ENCODE data around the gene LVRN.

The LVRN gene

GRCh38 chr5:115940080-115940810 is 22.0 kb upstream of the LVRN start:
- Mint-ChIP-seq H3K36me3 (ENCODE audit: insufficient read depth) (no peaks in the 10 kb centered on the region), H3K27me3 (no peaks in the 10 kb centered on the region), H3K4me3 (no peak overlapping the region), H3K4me1 (no peaks in the 10 kb centered on the region), H3K27ac (ENCODE audit: low read depth) (no peak overlapping the region), H3K9me3 (no peaks in the 10 kb centered on the region)
- ATAC-seq (replicated peaks; ENCODE audit: extremely low read depth, poor library complexity, severe bottlenecking) (no peak), DNase-seq (ENCODE audit: low spot score in 2 of 2) (no peak)

- Mint-ChIP-seq H3K27ac (ENCODE audit: low read depth) (no peak overlapping the region), H3K4me1 (no peaks in the 10 kb centered on the region), H3K36me3 (ENCODE audit: insufficient read depth) (no peaks in the 10 kb centered on the region), H3K4me3 (no peak overlapping the region), H3K9me3 (no peaks in the 10 kb centered on the region), H3K27me3 (no peaks in the 10 kb centered on the region)
- DNase-seq (ENCODE audit: low spot score in 2 of 2) (no peak), ATAC-seq (replicated peaks; ENCODE audit: extremely low read depth, poor library complexity, severe bottlenecking) (no peak)
Measured at GRCh38 chr5:115941051-115941675, 21.1 kb upstream of the LVRN start.

- no peak for ATAC-seq (replicated peaks; ENCODE audit: extremely low read depth, poor library complexity, severe bottlenecking)
- no peak overlapping the region for H3K4me3 Mint-ChIP-seq
Measured at GRCh38 chr5:115944501-115944900, 17.8 kb upstream of the LVRN start.

GRCh38 chr5:115946655-115947054 is 15.6 kb upstream of the LVRN start:
- no peak overlapping the region for H3K27ac Mint-ChIP-seq (ENCODE audit: low read depth)
- DNase-seq (ENCODE audit: low spot score in 2 of 2) = no peak
- no peaks in the 10 kb centered on the region for H3K4me1 Mint-ChIP-seq
- H3K27me3 Mint-ChIP-seq = no peaks in the 10 kb centered on the region
- H3K4me3 Mint-ChIP-seq = no peak overlapping the region
- ATAC-seq (replicated peaks; ENCODE audit: extremely low read depth, poor library complexity, severe bottlenecking) = no peak
- no peaks in the 10 kb centered on the region for H3K9me3 Mint-ChIP-seq
- no peaks in the 10 kb centered on the region for H3K36me3 Mint-ChIP-seq (ENCODE audit: insufficient read depth)

More at GRCh38 chr5:115944501-115944900, 17.8 kb upstream of the LVRN start:
- H3K4me1 Mint-ChIP-seq = no peaks in the 10 kb centered on the region
- H3K27ac Mint-ChIP-seq (ENCODE audit: low read depth) = no peak overlapping the region
- H3K27me3 Mint-ChIP-seq = no peaks in the 10 kb centered on the region
- DNase-seq (ENCODE audit: low spot score in 2 of 2) = no peak
- H3K36me3 Mint-ChIP-seq (ENCODE audit: insufficient read depth) = no peaks in the 10 kb centered on the region
- no peaks in the 10 kb centered on the region for H3K9me3 Mint-ChIP-seq

- DNase-seq (ENCODE audit: low spot score in 2 of 2) (no peak), ATAC-seq (replicated peaks; ENCODE audit: extremely low read depth, poor library complexity, severe bottlenecking) (no peak)
- no peak overlapping the region for H3K4me3 Mint-ChIP-seq
- no peaks in the 10 kb centered on the region for H3K4me1 Mint-ChIP-seq
- no peaks in the 10 kb centered on the region for H3K9me3 Mint-ChIP-seq
- H3K27me3 Mint-ChIP-seq = peaks cover 5% of the 10 kb centered on the region
- H3K36me3 Mint-ChIP-seq (ENCODE audit: insufficient read depth) = no peaks in the 10 kb centered on the region
- no peak overlapping the region for H3K27ac Mint-ChIP-seq (ENCODE audit: low read depth)
Measured at GRCh38 chr5:115947260-115947659, 15.0 kb upstream of the LVRN start.

GRCh38 chr5:115948091-115948534 is 14.2 kb upstream of the LVRN start:
- Mint-ChIP-seq H3K4me3 (no peak overlapping the region), H3K4me1 (no peaks in the 10 kb centered on the region), H3K9me3 (no peaks in the 10 kb centered on the region), H3K36me3 (ENCODE audit: insufficient read depth) (no peaks in the 10 kb centered on the region), H3K27ac (ENCODE audit: low read depth) (no peak overlapping the region), H3K27me3 (peaks cover 11% of the 10 kb centered on the region)
- ATAC-seq (replicated peaks; ENCODE audit: extremely low read depth, poor library complexity, severe bottlenecking) (no peak), DNase-seq (ENCODE audit: low spot score in 2 of 2) (no peak)

GRCh38 chr5:115949096-115949495 is 13.2 kb upstream of the LVRN start:
- DNase-seq (ENCODE audit: low spot score in 2 of 2) (no peak), ATAC-seq (replicated peaks; ENCODE audit: extremely low read depth, poor library complexity, severe bottlenecking) (no peak)
- H3K4me3 Mint-ChIP-seq = no peak overlapping the region
- H3K9me3 Mint-ChIP-seq = no peaks in the 10 kb centered on the region
- H3K36me3 Mint-ChIP-seq (ENCODE audit: insufficient read depth) = no peaks in the 10 kb centered on the region
- H3K27ac Mint-ChIP-seq (ENCODE audit: low read depth) = no peak overlapping the region
- no peaks in the 10 kb centered on the region for H3K4me1 Mint-ChIP-seq
- peaks cover 11% of the 10 kb centered on the region for H3K27me3 Mint-ChIP-seq

- Mint-ChIP-seq H3K27me3 (peaks cover 11% of the 10 kb centered on the region), H3K27ac (ENCODE audit: low read depth) (no peak overlapping the region), H3K9me3 (no peaks in the 10 kb centered on the region), H3K36me3 (ENCODE audit: insufficient read depth) (no peaks in the 10 kb centered on the region), H3K4me1 (no peaks in the 10 kb centered on the region), H3K4me3 (no peak overlapping the region)
- no peak for ATAC-seq (replicated peaks; ENCODE audit: extremely low read depth, poor library complexity, severe bottlenecking)
- no peak for DNase-seq (ENCODE audit: low spot score in 2 of 2)
Measured at GRCh38 chr5:115952588-115952987, 9.7 kb upstream of the LVRN start.

GRCh38 chr5:115954144-115954543 is 8.1 kb upstream of the LVRN start:
- no peaks in the 10 kb centered on the region for H3K9me3 Mint-ChIP-seq
- peaks cover 2% of the 10 kb centered on the region for H3K36me3 Mint-ChIP-seq (ENCODE audit: insufficient read depth)
- DNase-seq (ENCODE audit: low spot score in 2 of 2) (no peak), ATAC-seq (replicated peaks; ENCODE audit: extremely low read depth, poor library complexity, severe bottlenecking) (no peak)
- H3K4me1 Mint-ChIP-seq = no peaks in the 10 kb centered on the region
- no peak overlapping the region for H3K27ac Mint-ChIP-seq (ENCODE audit: low read depth)
- no peak overlapping the region for H3K4me3 Mint-ChIP-seq
- H3K27me3 Mint-ChIP-seq = peaks cover 11% of the 10 kb centered on the region

- no peak overlapping the region for H3K27ac Mint-ChIP-seq (ENCODE audit: low read depth)
- DNase-seq (ENCODE audit: low spot score in 2 of 2) (no peak), ATAC-seq (replicated peaks; ENCODE audit: extremely low read depth, poor library complexity, severe bottlenecking) (no peak)
- no peaks in the 10 kb centered on the region for H3K9me3 Mint-ChIP-seq
- peaks cover 20% of the 10 kb centered on the region for H3K27me3 Mint-ChIP-seq
- H3K4me1 Mint-ChIP-seq = no peaks in the 10 kb centered on the region
- H3K36me3 Mint-ChIP-seq (ENCODE audit: insufficient read depth) = peaks cover 2% of the 10 kb centered on the region
- H3K4me3 Mint-ChIP-seq = no peak overlapping the region
Measured at GRCh38 chr5:115956957-115957356, 5.3 kb upstream of the LVRN start.

- Mint-ChIP-seq H3K36me3 (ENCODE audit: insufficient read depth) (peaks cover 2% of the 10 kb centered on the region), H3K4me3 (no peak overlapping the region), H3K27me3 (peaks cover 47% of the 10 kb centered on the region), H3K27ac (ENCODE audit: low read depth) (no peak overlapping the region), H3K9me3 (no peaks in the 10 kb centered on the region), H3K4me1 (no peaks in the 10 kb centered on the region)
- DNase-seq (ENCODE audit: low spot score in 2 of 2) (no peak), ATAC-seq (replicated peaks; ENCODE audit: extremely low read depth, poor library complexity, severe bottlenecking) (no peak)
Measured at GRCh38 chr5:115961381-115962238, 665 bp upstream of the LVRN start.

- Mint-ChIP-seq H3K4me3 (no peak overlapping the region), H3K9me3 (no peaks in the 10 kb centered on the region), H3K36me3 (ENCODE audit: insufficient read depth) (peaks cover 2% of the 10 kb centered on the region), H3K27me3 (peaks cover 48% of the 10 kb centered on the region), H3K4me1 (no peaks in the 10 kb centered on the region), H3K27ac (ENCODE audit: low read depth) (no peak overlapping the region)
- DNase-seq (ENCODE audit: low spot score in 2 of 2) (no peak), ATAC-seq (replicated peaks; ENCODE audit: extremely low read depth, poor library complexity, severe bottlenecking) (no peak)
Measured at GRCh38 chr5:115962565-115963402, 509 bp downstream of the LVRN start.

Data from central memory CD8-positive, alpha-beta T cell (primary cell).